PFSK-1 (cell line): Measurements from ENCODE around the gene ZMAT3.

ENCODE experiments used
- SIN3A ChIP-seq: IDR thresholded peaks from 2 replicates; pipeline ENCODE4 v1.6.1; 2012; ENCODE audit warnings: mild to moderate bottlenecking, low read length, moderate library complexity, borderline replicate concordance; ENCODE audit not compliant: insufficient read depth
- TF ChIP-seq, protein P1 (sequence below), 2 experiments: IDR thresholded peaks; 2 replicates each; pipeline versions ENCODE4 v1.6.1 to v1.8.0; 2011 to 2012; ENCODE audit warnings: low read depth in 2 of 2, low read length in 2 of 2, control low read depth in 1 of 2, inconsistent platforms in 1 of 2, mild to moderate bottlenecking in 1 of 2, moderate library complexity in 1 of 2; ENCODE audit not compliant: insufficient read depth in 1 of 2

DNA sequence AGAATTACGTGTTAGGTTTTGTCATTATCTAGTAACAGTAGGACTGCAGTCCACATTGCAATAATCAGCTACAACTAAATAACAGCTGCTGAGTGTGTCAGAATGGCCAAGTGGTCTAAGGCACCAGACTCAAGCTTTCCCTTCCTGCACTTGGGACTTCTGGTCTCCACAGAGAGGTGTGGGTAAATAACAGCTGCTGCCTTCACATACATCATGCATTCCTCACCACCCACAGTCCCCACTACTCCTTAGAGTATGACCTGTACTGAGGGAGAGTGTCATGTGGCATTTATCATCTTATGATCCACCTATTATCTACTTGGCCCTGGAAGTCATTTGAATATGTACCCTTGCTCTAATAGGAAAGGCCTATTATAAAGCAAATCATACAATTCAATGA is 22.2 kb upstream of the ZMAT3 start:
- TF ChIP-seq, protein P1, sequence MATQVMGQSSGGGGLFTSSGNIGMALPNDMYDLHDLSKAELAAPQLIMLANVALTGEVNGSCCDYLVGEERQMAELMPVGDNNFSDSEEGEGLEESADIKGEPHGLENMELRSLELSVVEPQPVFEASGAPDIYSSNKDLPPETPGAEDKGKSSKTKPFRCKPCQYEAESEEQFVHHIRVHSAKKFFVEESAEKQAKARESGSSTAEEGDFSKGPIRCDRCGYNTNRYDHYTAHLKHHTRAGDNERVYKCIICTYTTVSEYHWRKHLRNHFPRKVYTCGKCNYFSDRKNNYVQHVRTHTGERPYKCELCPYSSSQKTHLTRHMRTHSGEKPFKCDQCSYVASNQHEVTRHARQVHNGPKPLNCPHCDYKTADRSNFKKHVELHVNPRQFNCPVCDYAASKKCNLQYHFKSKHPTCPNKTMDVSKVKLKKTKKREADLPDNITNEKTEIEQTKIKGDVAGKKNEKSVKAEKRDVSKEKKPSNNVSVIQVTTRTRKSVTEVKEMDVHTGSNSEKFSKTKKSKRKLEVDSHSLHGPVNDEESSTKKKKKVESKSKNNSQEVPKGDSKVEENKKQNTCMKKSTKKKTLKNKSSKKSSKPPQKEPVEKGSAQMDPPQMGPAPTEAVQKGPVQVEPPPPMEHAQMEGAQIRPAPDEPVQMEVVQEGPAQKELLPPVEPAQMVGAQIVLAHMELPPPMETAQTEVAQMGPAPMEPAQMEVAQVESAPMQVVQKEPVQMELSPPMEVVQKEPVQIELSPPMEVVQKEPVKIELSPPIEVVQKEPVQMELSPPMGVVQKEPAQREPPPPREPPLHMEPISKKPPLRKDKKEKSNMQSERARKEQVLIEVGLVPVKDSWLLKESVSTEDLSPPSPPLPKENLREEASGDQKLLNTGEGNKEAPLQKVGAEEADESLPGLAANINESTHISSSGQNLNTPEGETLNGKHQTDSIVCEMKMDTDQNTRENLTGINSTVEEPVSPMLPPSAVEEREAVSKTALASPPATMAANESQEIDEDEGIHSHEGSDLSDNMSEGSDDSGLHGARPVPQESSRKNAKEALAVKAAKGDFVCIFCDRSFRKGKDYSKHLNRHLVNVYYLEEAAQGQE (IDR thresholded peaks at IDR 0.05; ENCODE audit: insufficient read depth in 1 of 2, low read depth in 2 of 2, low read length in 2 of 2), result no peak
- no peak for TF ChIP-seq SIN3A
